DND-41 (cell line): ENCODE results near the gene GUCD1.
"Not testable (repeated sequence)": the region's sequence is repeated elsewhere in the genome, so short reads cannot be mapped to it uniquely, and the experiment has no call there.

Experiments used
- ATAC-seq: fragments of 200-7000 bp; cut with Tn5 transposase; 3 replicates; pipeline ENCODE4 v1.9.1; 2021; ENCODE audit warnings: low read depth; ENCODE audit not compliant: insufficient read depth
- DNase-seq: peaks from one replicate; pipeline ENCODE4 v3.0.0-alpha.2; 2020
- H2AFZ ChIP-seq: 2 replicates; pipeline ENCODE4 v1.6.0; 2012; ENCODE audit warnings: low read depth, low read length
- H3K27ac ChIP-seq: 2 replicates; pipeline ENCODE4 v1.5.1; 2012; ENCODE audit warnings: low read length, inconsistent platforms
- H3K27me3 ChIP-seq: fragments of 200-600 bp; sonication (generic); 2 replicates; pipeline ENCODE4 v1.6.0; 2012; ENCODE audit warnings: low read length, mild to moderate bottlenecking, inconsistent platforms; ENCODE audit not compliant: insufficient read depth, poor library complexity
- H3K36me3 ChIP-seq: 2 replicates; pipeline ENCODE4 v1.5.1; 2012; ENCODE audit warnings: low read length, inconsistent platforms; ENCODE audit not compliant: insufficient read depth
- H3K4me1 ChIP-seq: 2 replicates; pipeline ENCODE4 v1.5.1; 2012; ENCODE audit warnings: mild to moderate bottlenecking, low read length; ENCODE audit not compliant: insufficient read depth
- H3K4me2 ChIP-seq: 2 replicates; pipeline ENCODE4 v1.6.0; 2012; ENCODE audit warnings: mild to moderate bottlenecking, moderate library complexity, low read length, inconsistent platforms; ENCODE audit not compliant: insufficient read depth
- H3K4me3 ChIP-seq, 2 experiments: fragments of 200-600 bp in 1 of 2; shearing (Covaris generic) in 1 of 2; 2 replicates each; pipeline ENCODE4 v1.5.1; 2012 to 2016; ENCODE audit warnings: inconsistent platforms in 2 of 2, low read length in 2 of 2, mild to moderate bottlenecking in 2 of 2, low read depth in 1 of 2, moderate library complexity in 1 of 2
- H3K79me2 ChIP-seq: 2 replicates; pipeline ENCODE4 v1.6.0; 2012; ENCODE audit warnings: low read length, inconsistent platforms; ENCODE audit not compliant: insufficient read depth
- H3K9ac ChIP-seq: 2 replicates; pipeline ENCODE4 v1.6.0; 2012; ENCODE audit warnings: low read depth, mild to moderate bottlenecking, inconsistent platforms, low read length, moderate library complexity
- H3K9me3 ChIP-seq: 2 replicates; pipeline ENCODE4 v1.5.1; 2012; ENCODE audit warnings: low read length, moderate library complexity, mild to moderate bottlenecking, inconsistent platforms; ENCODE audit not compliant: insufficient read depth, severe bottlenecking
- H4K20me1 ChIP-seq: 2 replicates; pipeline ENCODE4 v1.6.0; 2012; ENCODE audit warnings: low read length; ENCODE audit not compliant: insufficient read depth
- CTCF ChIP-seq: IDR thresholded peaks from 2 replicates; pipeline ENCODE4 v1.5.1; 2012; ENCODE audit warnings: borderline replicate concordance, low read length, moderate library complexity, mild to moderate bottlenecking; ENCODE audit not compliant: poor library complexity, severe bottlenecking; ENCODE audit errors: extremely low read depth
- EZH2 ChIP-seq: IDR thresholded peaks from 3 replicates; pipeline ENCODE4 v1.6.1; 2012; ENCODE audit warnings: borderline replicate concordance, low read depth, mild to moderate bottlenecking, moderate library complexity, low read length, inconsistent platforms; ENCODE audit not compliant: severe bottlenecking

Gene GUCD1

DNA sequence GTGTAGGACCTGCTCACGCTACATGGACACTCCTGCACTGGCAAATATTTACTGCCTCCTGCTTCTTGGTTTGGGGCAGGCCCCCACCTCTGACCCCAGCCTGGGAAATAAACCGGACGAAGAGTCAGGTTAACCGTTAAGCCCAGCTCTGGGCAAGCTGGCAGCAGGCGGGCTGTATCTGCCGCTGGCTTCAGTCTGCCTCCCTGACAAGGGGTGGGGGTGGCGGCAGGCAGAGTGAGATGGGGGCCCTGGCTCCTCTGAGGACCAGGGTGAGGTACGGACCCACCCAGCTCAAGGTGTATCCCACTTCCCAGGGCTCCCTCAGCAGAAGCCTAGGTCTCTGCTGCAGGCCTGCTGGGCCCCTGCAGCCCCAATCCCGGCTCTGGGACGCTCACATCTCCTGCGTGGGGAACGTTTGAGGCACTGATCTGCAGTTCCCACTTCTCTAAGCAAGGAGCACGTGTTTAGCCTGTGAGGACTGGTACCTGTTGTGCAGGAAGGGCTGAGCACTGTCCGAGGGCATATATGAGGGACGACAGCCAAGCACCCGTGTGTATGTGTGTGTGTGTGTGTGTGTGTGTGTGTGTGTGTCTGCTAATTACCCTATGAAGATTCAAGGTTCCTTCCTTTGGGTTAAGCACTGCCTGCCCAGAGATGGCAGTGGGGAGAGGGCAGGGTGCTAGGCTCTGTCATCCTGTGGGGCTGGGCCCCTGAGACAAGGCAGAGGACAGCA lies 39.1 kb upstream of the GUCD1 start:
- no peaks in the 10 kb centered on the region for H3K9me3 ChIP-seq
- DNase-seq = no peak
- no peaks in the 10 kb centered on the region for H3K79me2 ChIP-seq
- no peaks in the 10 kb centered on the region for H3K4me1 ChIP-seq
- TF ChIP-seq EZH2 = no peak
- no peak for TF ChIP-seq CTCF
- 0 out of 3 replicates have a peak, but pooled peaks have one; percentile 24 for ATAC-seq
- H3K4me2 ChIP-seq = no peak overlapping the region
- H3K36me3 ChIP-seq = no peaks in the 10 kb centered on the region
- H3K9ac ChIP-seq = no peak overlapping the region
- no peak overlapping the region for H2AFZ ChIP-seq
- no peaks in the 10 kb centered on the region for H3K27me3 ChIP-seq
- H3K4me3 ChIP-seq = no peak overlapping the region
- no peak overlapping the region for H3K27ac ChIP-seq
- H4K20me1 ChIP-seq = no peaks in the 10 kb centered on the region

DNA sequence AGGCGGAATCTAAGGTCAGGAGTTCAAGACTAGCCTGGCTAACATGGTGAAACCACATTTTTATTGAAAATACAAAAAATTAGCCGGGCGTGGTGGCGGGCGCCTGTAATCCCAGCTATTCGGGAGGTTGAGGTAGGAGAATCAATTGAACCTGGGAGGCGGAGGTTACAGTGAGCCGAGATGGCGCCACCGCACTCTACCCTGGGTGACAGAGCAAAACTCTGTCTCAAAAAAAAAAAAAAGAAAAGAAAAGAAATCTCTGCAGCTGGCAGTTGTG lies 38.6 kb upstream of the GUCD1 start:
- H3K4me3 ChIP-seq, H3K4me2 ChIP-seq, H2AFZ ChIP-seq: not testable (repeated sequence)

DNA sequence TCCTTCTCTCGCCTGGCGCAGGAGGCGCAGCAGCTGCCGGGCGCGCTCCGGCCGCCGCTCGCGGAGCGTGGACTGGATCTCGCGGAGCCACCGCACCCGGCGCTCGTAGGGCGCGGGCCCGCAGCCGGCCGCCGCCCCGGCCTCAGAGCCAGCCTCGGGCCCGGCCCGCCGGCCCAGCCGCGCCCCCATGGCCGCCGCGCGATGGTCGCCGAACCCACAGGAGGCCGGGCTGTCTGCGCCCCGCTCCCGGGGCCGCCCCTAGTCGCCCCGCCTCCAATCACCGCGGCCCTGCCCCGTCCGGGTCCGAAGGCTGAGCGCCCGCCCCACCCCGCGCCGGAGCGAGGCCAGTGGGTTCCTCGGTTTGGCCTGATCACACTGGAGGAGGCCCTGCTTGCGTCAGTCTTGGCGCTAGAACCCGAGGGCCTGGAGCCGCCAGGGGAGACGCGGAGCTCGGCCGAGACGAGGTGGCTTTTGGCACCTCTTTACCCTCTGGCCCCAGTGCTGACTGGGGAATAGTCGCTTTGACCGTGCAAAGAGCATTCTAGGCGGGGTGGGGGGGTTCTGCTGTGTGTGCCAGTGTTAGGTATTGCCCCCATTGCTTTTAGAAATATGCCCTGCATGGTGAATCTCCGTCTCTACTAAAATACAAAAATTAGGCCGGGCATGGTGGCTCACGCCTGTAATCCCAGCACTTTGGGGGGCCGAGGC lies 38.1 kb upstream of the GUCD1 start, which contains the start of gene LRRC75B:
TSS of gene LRRC75B (minus strand) at position 223 of the 708 bp plus-strand sequence. CDS start at position 189, 34 bp downstream.
- Histone ChIP-seq H3K9ac (no peak within 1 kb of the TSS), H3K27me3 (no peaks in the 10 kb centered on the region), H2AFZ (no peak within 1 kb of the TSS), H3K4me3 (no peak within 1 kb of the TSS), H3K79me2 (no peaks in the 10 kb centered on the region), H4K20me1 (no peaks in the 10 kb centered on the region), H3K4me2 (no peak within 1 kb of the TSS), H3K9me3 (no peaks in the 10 kb centered on the region), H3K27ac (no peak within 1 kb of the TSS), H3K4me1 (no peaks in the 10 kb centered on the region), H3K36me3 (no peaks in the 10 kb centered on the region)
- TF ChIP-seq CTCF (no peak), EZH2 (no peak)
- no peak for DNase-seq
- ATAC-seq = no peak

More for the DNA sequence above, 38.6 kb upstream of the GUCD1 start:
- H4K20me1 ChIP-seq, H3K27ac ChIP-seq, H3K4me1 ChIP-seq, H3K27me3 ChIP-seq, H3K9ac ChIP-seq, H3K36me3 ChIP-seq, ATAC-seq, DNase-seq, H3K9me3 ChIP-seq, H3K79me2 ChIP-seq: not testable (repeated sequence)

GRCh38 chr22:24592058-24592850 lies 37.3 kb upstream of the GUCD1 start:
- H3K9me3 ChIP-seq = no peaks in the 10 kb centered on the region
- TF ChIP-seq EZH2 = no peak
- no peak for TF ChIP-seq CTCF
- no peaks in the 10 kb centered on the region for H3K27me3 ChIP-seq
- no peaks in the 10 kb centered on the region for H3K4me1 ChIP-seq
- no peak overlapping the region for H2AFZ ChIP-seq
- no peaks in the 10 kb centered on the region for H3K36me3 ChIP-seq
- no peak overlapping the region for H3K4me2 ChIP-seq
- ATAC-seq (no peak), DNase-seq (no peak)
- H3K4me3 ChIP-seq = no peak overlapping the region
- H3K27ac ChIP-seq = no peak overlapping the region
- H3K79me2 ChIP-seq = no peaks in the 10 kb centered on the region
- H3K9ac ChIP-seq = no peak overlapping the region
- H4K20me1 ChIP-seq = no peaks in the 10 kb centered on the region
